Measurements from ENCODE around the gene HSD17B2.

HSD17B2 gene

GRCh38 chr16:82002831-82003230 is 32.2 kb upstream of the HSD17B2 start:
- H3K27me3 ChIP-seq (ENCODE audit: control insufficient read depth in 1 of 2, insufficient read depth in 1 of 2, low read length in 2 of 2) = peaks cover 0 to 3% of the 10 kb centered on the region in 2 experiments
- H3K4me2 ChIP-seq (ENCODE audit: low read length, poor library complexity, severe bottlenecking) = no peak overlapping the region
- no peak overlapping the region for H2BK12ac ChIP-seq (ENCODE audit: low read length in 2 of 2)
- DNase-seq = no peak
- H4K8ac ChIP-seq (ENCODE audit: low read length) = no peak overlapping the region
- no peak overlapping the region for H3K9ac ChIP-seq (ENCODE audit: low read length)
- H2AFZ ChIP-seq (ENCODE audit: low read depth, low read length) = no peak overlapping the region
- 79% methylated on average over 3 of the region's 3 CpGs for WGBS
- no peaks in the 10 kb centered on the region for H3K9me3 ChIP-seq (ENCODE audit: control insufficient read depth, low read length)
- no peaks in the 10 kb centered on the region for H3K4me1 ChIP-seq (ENCODE audit: control insufficient read depth, insufficient read depth, low read depth, low read length)
- no peak overlapping the region for H3K23ac ChIP-seq (ENCODE audit: low read length in 2 of 2)
- H3K79me1 ChIP-seq (replicated peaks; ENCODE audit: low read length, poor library complexity, severe bottlenecking) = no peaks in the 10 kb centered on the region
- H3K14ac ChIP-seq (ENCODE audit: low read length in 2 of 2) = no peak overlapping the region
- H2BK5ac ChIP-seq (ENCODE audit: low read depth, low read length, poor library complexity, severe bottlenecking) = no peak overlapping the region
- no peak overlapping the region for H3K4me3 ChIP-seq (ENCODE audit: insufficient read depth in 1 of 2, low read depth in 1 of 2, low read length in 2 of 2)
- H3K36me3 ChIP-seq (ENCODE audit: control insufficient read depth in 1 of 2, insufficient read depth in 2 of 2, low read depth in 1 of 2, low read length in 2 of 2) = no peaks in the 10 kb centered on the region
- H3K27ac ChIP-seq (ENCODE audit: low read length, poor library complexity, severe bottlenecking) = no peak overlapping the region
- H2AK5ac ChIP-seq (ENCODE audit: low read length, severe bottlenecking) = no peak overlapping the region
- no peak overlapping the region for H2BK120ac ChIP-seq (ENCODE audit: low read depth, low read length)
- no peak overlapping the region for H3K18ac ChIP-seq (ENCODE audit: low read depth in 1 of 2, low read length in 2 of 2)
- H4K91ac ChIP-seq (ENCODE audit: low read length) = no peak overlapping the region
- no peak overlapping the region for H2BK15ac ChIP-seq (ENCODE audit: low read depth, poor library complexity, severe bottlenecking)
- no peak overlapping the region for H3K4ac ChIP-seq (ENCODE audit: low read depth in 1 of 2, low read length in 2 of 2)

- no peak overlapping the region for H4K8ac ChIP-seq (ENCODE audit: low read length)
- H3K27me3 ChIP-seq (ENCODE audit: control insufficient read depth in 1 of 2, insufficient read depth in 1 of 2, low read length in 2 of 2) = peaks cover 0 to 3% of the 10 kb centered on the region in 2 experiments
- no peak overlapping the region for H3K4me3 ChIP-seq (ENCODE audit: insufficient read depth in 1 of 2, low read depth in 1 of 2, low read length in 2 of 2)
- WGBS = 81% methylated on average over 5 of the region's 5 CpGs
- H2BK12ac ChIP-seq (ENCODE audit: low read length in 2 of 2) = no peak overlapping the region
- H3K4me1 ChIP-seq (ENCODE audit: control insufficient read depth, insufficient read depth, low read depth, low read length) = no peaks in the 10 kb centered on the region
- no peak overlapping the region for H3K18ac ChIP-seq (ENCODE audit: low read depth in 1 of 2, low read length in 2 of 2)
- DNase-seq = no peak
- no peaks in the 10 kb centered on the region for H3K36me3 ChIP-seq (ENCODE audit: control insufficient read depth in 1 of 2, insufficient read depth in 2 of 2, low read depth in 1 of 2, low read length in 2 of 2)
- H2AK5ac ChIP-seq (ENCODE audit: low read length, severe bottlenecking) = no peak overlapping the region
- H3K23ac ChIP-seq (ENCODE audit: low read length in 2 of 2) = no peak overlapping the region
- H3K9ac ChIP-seq (ENCODE audit: low read length) = no peak overlapping the region
- H3K4ac ChIP-seq (ENCODE audit: low read depth in 1 of 2, low read length in 2 of 2) = no peak overlapping the region
- no peak overlapping the region for H2BK120ac ChIP-seq (ENCODE audit: low read depth, low read length)
- no peak overlapping the region for H4K91ac ChIP-seq (ENCODE audit: low read length)
- no peaks in the 10 kb centered on the region for H3K79me1 ChIP-seq (replicated peaks; ENCODE audit: low read length, poor library complexity, severe bottlenecking)
- no peak overlapping the region for H3K4me2 ChIP-seq (ENCODE audit: low read length, poor library complexity, severe bottlenecking)
- H3K27ac ChIP-seq (ENCODE audit: low read length, poor library complexity, severe bottlenecking) = no peak overlapping the region
- H2AFZ ChIP-seq (ENCODE audit: low read depth, low read length) = no peak overlapping the region
- peaks cover 7% of the 10 kb centered on the region for H3K9me3 ChIP-seq (ENCODE audit: control insufficient read depth, low read length)
- H2BK5ac ChIP-seq (ENCODE audit: low read depth, low read length, poor library complexity, severe bottlenecking) = no peak overlapping the region
- H2BK15ac ChIP-seq (ENCODE audit: low read depth, poor library complexity, severe bottlenecking) = no peak overlapping the region
- no peak overlapping the region for H3K14ac ChIP-seq (ENCODE audit: low read length in 2 of 2)
These were observed 30.5 kb upstream of the HSD17B2 start for GRCh38 chr16:82004601-82005000.

GRCh38 chr16:82005027-82005830 is 29.8 kb upstream of the HSD17B2 start:
- Histone ChIP-seq H2AK5ac (ENCODE audit: low read length, severe bottlenecking) (no peak overlapping the region), H3K27me3 (ENCODE audit: control insufficient read depth in 1 of 2, insufficient read depth in 1 of 2, low read length in 2 of 2) (peaks cover 0 to 3% of the 10 kb centered on the region in 2 experiments), H2AFZ (ENCODE audit: low read depth, low read length) (no peak overlapping the region), H2BK15ac (ENCODE audit: low read depth, poor library complexity, severe bottlenecking) (no peak overlapping the region), H3K4me2 (ENCODE audit: low read length, poor library complexity, severe bottlenecking) (no peak overlapping the region), H2BK12ac (ENCODE audit: low read length in 2 of 2) (no peak overlapping the region), H3K18ac (ENCODE audit: low read depth in 1 of 2, low read length in 2 of 2) (no peak overlapping the region), H4K91ac (ENCODE audit: low read length) (no peak overlapping the region), H3K14ac (ENCODE audit: low read length in 2 of 2) (no peak overlapping the region), H3K4me1 (ENCODE audit: control insufficient read depth, insufficient read depth, low read depth, low read length) (no peaks in the 10 kb centered on the region), H4K8ac (ENCODE audit: low read length) (no peak overlapping the region), H3K9me3 (ENCODE audit: control insufficient read depth, low read length) (peaks cover 12% of the 10 kb centered on the region), H3K36me3 (ENCODE audit: control insufficient read depth in 1 of 2, insufficient read depth in 2 of 2, low read depth in 1 of 2, low read length in 2 of 2) (no peaks in the 10 kb centered on the region), H3K4ac (ENCODE audit: low read depth in 1 of 2, low read length in 2 of 2) (no peak overlapping the region), H2BK5ac (ENCODE audit: low read depth, low read length, poor library complexity, severe bottlenecking) (no peak overlapping the region), H3K4me3 (ENCODE audit: insufficient read depth in 1 of 2, low read depth in 1 of 2, low read length in 2 of 2) (no peak overlapping the region), H2BK120ac (ENCODE audit: low read depth, low read length) (no peak overlapping the region), H3K79me1 (replicated peaks; ENCODE audit: low read length, poor library complexity, severe bottlenecking) (no peaks in the 10 kb centered on the region), H3K27ac (ENCODE audit: low read length, poor library complexity, severe bottlenecking) (no peak overlapping the region), H3K9ac (ENCODE audit: low read length) (no peak overlapping the region), H3K23ac (ENCODE audit: low read length in 2 of 2) (no peak overlapping the region)
- DNase-seq = no peak
- 88% methylated on average over 3 of the region's 6 CpGs for WGBS

- Histone ChIP-seq H2BK5ac (ENCODE audit: low read depth, low read length, poor library complexity, severe bottlenecking) (no peak overlapping the region), H3K14ac (ENCODE audit: low read length in 2 of 2) (no peak overlapping the region), H3K9ac (ENCODE audit: low read length) (no peak overlapping the region), H2BK15ac (ENCODE audit: low read depth, poor library complexity, severe bottlenecking) (no peak overlapping the region), H3K4ac (ENCODE audit: low read depth in 1 of 2, low read length in 2 of 2) (no peak overlapping the region), H2BK120ac (ENCODE audit: low read depth, low read length) (no peak overlapping the region), H4K8ac (ENCODE audit: low read length) (no peak overlapping the region), H3K27ac (ENCODE audit: low read length, poor library complexity, severe bottlenecking) (no peak overlapping the region), H2AFZ (ENCODE audit: low read depth, low read length) (no peak overlapping the region), H3K4me1 (ENCODE audit: control insufficient read depth, insufficient read depth, low read depth, low read length) (no peaks in the 10 kb centered on the region), H3K4me2 (ENCODE audit: low read length, poor library complexity, severe bottlenecking) (no peak overlapping the region), H2AK5ac (ENCODE audit: low read length, severe bottlenecking) (no peak overlapping the region), H3K23ac (ENCODE audit: low read length in 2 of 2) (no peak overlapping the region), H4K91ac (ENCODE audit: low read length) (no peak overlapping the region), H3K9me3 (ENCODE audit: control insufficient read depth, low read length) (peaks cover 16% of the 10 kb centered on the region), H3K27me3 (ENCODE audit: control insufficient read depth in 1 of 2, insufficient read depth in 1 of 2, low read length in 2 of 2) (peaks cover 0 to 11% of the 10 kb centered on the region in 2 experiments), H3K36me3 (ENCODE audit: control insufficient read depth in 1 of 2, insufficient read depth in 2 of 2, low read depth in 1 of 2, low read length in 2 of 2) (no peaks in the 10 kb centered on the region), H3K79me1 (replicated peaks; ENCODE audit: low read length, poor library complexity, severe bottlenecking) (no peaks in the 10 kb centered on the region), H3K4me3 (ENCODE audit: insufficient read depth in 1 of 2, low read depth in 1 of 2, low read length in 2 of 2) (no peak overlapping the region), H2BK12ac (ENCODE audit: low read length in 2 of 2) (no peak overlapping the region), H3K18ac (ENCODE audit: low read depth in 1 of 2, low read length in 2 of 2) (no peak overlapping the region)
- no peak for DNase-seq
- whole genome bisulfite sequencing = no CpG with 5 or more reads among the region's 5 CpGs
These were observed 29.0 kb upstream of the HSD17B2 start for GRCh38 chr16:82006036-82006435.
